Progenitor cell of endocrine pancreas (in vitro differentiated cells): ENCODE measurements around the gene DCHS2. TPM values are rescaled to one million over a fixed set of nuclear protein-coding genes. Genes with fewer than 3 reads are reported as not detected.

Experiments
- DNase-seq: peaks from one replicate; pipeline ENCODE4 v3.0.0; 2021; ENCODE audit warnings: low spot score; ENCODE audit not compliant: unreplicated experiment
- H3K27ac Mint-ChIP-seq: 2 replicates; pipeline ENCODE4 v1.8.0; 2021; ENCODE audit warnings: mild to moderate bottlenecking, moderate library complexity, mixed read lengths
- H3K27me3 Mint-ChIP-seq: 2 replicates; pipeline ENCODE4 v1.8.0; 2021; ENCODE audit warnings: mixed read lengths
- H3K36me3 Mint-ChIP-seq: 2 replicates; pipeline ENCODE4 v1.8.0; 2022; ENCODE audit warnings: mixed read lengths; ENCODE audit not compliant: insufficient read depth
- H3K4me1 Mint-ChIP-seq: 2 replicates; pipeline ENCODE4 v1.8.0; 2021; ENCODE audit warnings: low read depth, mixed read lengths
- H3K4me3 Mint-ChIP-seq: 2 replicates; pipeline ENCODE4 v1.8.0; 2021; ENCODE audit warnings: low read depth, mild to moderate bottlenecking, moderate library complexity, mixed read lengths
- H3K9me3 Mint-ChIP-seq: 2 replicates; pipeline ENCODE4 v1.8.0; 2021; ENCODE audit warnings: low read depth, mixed read lengths
- long read RNA-seq: library from polyadenylated mRNA; unstranded; transcript quantifications from one replicate; pipeline ENCODE4 v2.0.0, GENCODE V29; 2020
- total RNA-seq: library from RNA; stranded (reverse); gene quantifications from 2 replicates; pipeline ENCODE4 v1.2.1, GENCODE V29; 2021
- TF ChIP-seq, protein P1 (sequence below): fragments of 200-600 bp; sonication (generic); IDR thresholded peaks from one replicate; pipeline ENCODE4 v1.5.0; 2021; ENCODE audit warnings: antibody characterized with exemption, mild to moderate bottlenecking; ENCODE audit not compliant: unreplicated experiment

The DCHS2 gene, protein sequence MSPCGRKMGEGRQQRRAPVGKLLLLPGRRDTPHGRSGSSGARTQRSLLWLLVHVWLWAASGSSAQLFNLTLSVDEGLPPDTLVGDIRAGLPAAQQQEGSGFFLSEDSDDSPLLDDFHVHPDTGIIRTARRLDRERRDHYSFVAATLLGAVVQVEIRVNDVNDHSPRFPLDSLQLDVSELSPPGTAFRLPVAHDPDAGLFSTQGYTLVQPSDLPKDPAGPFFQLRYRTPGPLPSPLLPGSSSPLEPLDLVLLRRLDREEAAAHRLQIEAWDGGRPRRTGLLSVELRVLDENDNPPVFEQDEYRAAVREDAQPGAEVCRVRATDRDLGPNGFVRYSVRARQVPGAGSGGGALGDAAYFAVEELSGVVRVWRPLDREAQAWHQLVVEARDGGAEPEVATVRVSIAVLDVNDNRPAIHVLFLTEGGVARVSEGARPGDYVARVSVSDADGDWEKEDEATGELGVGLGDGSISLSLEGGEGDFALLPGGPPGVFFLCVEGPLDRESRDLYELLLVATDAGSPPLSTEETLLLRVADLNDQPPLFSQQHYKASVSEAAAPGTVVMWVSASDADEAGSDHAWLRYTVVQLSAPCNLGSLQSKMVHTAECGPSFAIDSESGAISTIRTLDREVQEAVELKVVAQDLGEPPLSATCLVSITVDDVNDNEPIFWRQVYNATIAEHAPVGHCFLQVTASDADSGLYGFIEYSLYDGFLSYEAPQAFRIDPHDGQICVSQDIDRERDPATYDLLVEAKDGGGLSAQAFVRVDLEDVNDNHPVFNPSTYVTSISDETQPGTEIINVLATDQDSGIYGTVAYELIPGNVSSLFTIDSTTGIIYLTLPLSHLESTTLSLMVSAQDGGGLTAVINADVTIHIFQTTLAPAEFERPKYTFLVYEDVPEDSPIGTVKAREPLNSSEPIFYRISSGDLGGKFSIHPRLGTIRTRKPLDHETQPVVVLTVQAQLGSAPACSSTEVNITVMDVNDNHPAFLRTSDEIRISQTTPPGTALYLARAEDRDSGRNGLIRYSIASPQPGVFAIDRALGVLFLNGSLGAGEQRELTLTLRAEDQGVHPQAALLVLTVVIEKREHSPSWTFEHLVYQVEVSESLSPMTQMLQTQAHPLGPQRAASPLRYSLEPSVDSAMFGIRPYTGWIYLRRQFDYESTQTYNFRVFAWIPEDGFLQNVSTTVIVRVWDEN (N-terminal part only)
- total RNA-seq: 0.43 and 0.64 TPM in 2 replicates
- long read RNA-seq, partial matches to known transcripts: 0 of 1 reads
- long read RNA-seq, other reads (novel, unspliced or antisense): 1 of 1 reads

DNA sequence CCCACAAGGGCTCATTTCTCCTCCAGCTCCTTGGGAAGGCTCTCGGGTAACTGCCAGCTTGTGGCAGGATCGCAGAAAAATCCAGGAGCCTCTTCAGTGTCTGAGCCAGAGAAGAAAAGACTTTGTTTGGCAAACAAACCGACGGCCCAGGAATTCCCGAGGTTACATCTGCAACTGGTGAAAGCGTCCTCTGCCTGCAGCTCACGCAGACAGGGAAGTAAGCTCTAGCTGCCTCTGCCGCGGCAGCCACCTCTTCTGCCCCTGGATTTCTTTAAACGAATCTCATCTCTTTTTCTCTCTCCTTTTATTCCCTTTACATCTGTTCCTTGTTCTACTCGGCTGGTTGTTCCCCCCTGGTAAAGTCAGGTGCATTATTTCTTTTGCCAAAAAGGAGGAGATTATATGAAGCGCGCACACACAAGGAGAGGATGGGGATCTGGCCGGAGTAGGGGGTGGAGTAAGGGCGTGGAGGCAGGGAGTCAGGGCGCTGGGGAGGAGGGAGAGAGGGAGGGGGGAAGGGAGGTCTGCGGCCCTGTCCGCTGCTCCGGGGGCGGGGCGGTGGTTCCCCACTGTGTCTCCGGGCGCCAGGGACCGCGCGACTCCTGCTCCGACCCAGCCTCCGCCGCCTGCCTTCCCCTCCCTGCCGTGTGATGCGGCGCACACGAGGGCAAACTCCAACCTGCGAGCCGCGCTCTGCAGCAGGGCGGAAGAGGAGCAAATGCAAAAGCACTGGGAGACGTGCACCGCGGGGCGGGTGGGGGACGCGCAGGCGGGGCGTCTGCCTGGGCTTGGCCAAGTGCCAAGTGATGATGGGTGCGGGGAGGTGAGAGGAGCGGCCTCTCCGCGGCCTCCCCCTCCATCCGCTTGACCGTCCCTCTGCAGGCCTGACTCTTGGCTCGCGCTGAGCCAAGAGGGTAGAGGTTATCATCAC lies at the start of gene DCHS2:
DCHS2 (minus strand) TSS at position 459 of the 931 bp plus-strand sequence; CDS start at position 15, 444 bp downstream.
- peak within 1 kb of the TSS; percentile 73 for H3K4me3 Mint-ChIP-seq
- no peak within 1 kb of the TSS for H3K27ac Mint-ChIP-seq
- H3K27me3 Mint-ChIP-seq: peaks cover 44% of the 10 kb centered on the region
- TF ChIP-seq, protein P1, sequence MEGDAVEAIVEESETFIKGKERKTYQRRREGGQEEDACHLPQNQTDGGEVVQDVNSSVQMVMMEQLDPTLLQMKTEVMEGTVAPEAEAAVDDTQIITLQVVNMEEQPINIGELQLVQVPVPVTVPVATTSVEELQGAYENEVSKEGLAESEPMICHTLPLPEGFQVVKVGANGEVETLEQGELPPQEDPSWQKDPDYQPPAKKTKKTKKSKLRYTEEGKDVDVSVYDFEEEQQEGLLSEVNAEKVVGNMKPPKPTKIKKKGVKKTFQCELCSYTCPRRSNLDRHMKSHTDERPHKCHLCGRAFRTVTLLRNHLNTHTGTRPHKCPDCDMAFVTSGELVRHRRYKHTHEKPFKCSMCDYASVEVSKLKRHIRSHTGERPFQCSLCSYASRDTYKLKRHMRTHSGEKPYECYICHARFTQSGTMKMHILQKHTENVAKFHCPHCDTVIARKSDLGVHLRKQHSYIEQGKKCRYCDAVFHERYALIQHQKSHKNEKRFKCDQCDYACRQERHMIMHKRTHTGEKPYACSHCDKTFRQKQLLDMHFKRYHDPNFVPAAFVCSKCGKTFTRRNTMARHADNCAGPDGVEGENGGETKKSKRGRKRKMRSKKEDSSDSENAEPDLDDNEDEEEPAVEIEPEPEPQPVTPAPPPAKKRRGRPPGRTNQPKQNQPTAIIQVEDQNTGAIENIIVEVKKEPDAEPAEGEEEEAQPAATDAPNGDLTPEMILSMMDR: no peak
- H3K36me3 Mint-ChIP-seq: no peaks in the 10 kb centered on the region
- peaks cover 9% of the 10 kb centered on the region for H3K4me1 Mint-ChIP-seq
- peak; percentile 20 for DNase-seq
- no peaks in the 10 kb centered on the region for H3K9me3 Mint-ChIP-seq

DNA sequence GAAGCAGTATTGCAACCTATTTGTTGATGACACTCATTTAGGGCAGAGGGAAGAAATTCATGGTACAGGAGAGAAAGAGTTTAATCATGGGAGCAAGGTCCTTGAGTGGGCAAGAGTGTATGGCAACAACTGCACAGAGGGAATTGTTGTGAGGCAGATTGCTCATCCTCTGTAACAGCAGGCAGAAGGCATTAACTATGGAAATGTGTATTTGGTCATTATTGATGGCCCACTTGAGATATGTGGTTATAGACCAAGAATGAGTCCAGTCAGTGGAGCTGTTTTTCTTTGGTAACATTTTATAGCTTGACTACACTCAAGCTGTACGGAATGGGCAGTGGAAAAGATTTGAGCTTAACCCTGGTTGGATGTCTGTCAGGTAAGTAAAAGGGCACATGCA lies 42.7 kb upstream of the DCHS2 start:
- Mint-ChIP-seq H3K4me1 (no peaks in the 10 kb centered on the region), H3K4me3 (no peak overlapping the region), H3K27ac (no peak overlapping the region), H3K9me3 (no peaks in the 10 kb centered on the region), H3K27me3 (no peaks in the 10 kb centered on the region), H3K36me3 (peaks cover 2% of the 10 kb centered on the region)
- TF ChIP-seq, protein P1: no peak
- DNase-seq: no peak

DNA sequence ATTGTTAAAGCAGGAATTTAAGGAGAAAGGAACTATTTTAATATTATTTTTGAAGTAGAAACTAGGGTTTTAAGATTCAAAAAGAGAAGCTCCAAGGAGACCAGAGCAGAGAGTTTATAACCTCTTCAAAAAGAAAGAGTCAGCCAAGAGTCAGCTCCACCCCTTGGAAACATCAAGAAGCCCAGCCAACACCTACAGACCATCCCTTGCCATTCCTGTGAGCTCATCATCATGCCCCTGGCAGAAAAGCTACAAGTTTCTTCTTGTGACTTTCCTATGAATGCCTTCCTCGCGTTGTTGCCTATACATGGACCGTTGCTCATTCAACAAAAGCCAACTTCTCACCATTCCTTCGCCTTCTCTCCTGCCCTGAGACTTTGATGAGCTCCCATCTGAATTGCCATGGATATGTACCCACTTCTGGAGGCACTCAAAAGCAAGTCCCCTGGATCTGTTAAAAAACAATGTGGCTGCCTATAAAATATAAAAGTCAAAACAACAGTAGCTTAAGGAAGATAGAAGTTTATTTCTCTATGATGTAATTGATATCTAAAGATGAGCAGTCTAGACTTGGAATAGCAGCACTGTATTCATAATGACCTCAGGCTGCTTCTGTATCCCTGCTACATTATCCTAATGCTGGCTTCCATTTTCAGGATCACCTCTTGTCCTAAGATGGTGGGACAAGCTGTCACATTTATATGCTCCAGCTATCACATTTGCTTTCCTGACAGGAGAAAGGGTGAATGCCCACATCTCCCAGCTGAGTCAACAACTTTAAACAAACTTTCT lies 38.3 kb upstream of the DCHS2 start:
- H3K27ac Mint-ChIP-seq: no peak overlapping the region
- H3K4me3 Mint-ChIP-seq: no peak overlapping the region
- H3K27me3 Mint-ChIP-seq: peaks cover 13% of the 10 kb centered on the region
- no peak for DNase-seq
- no peaks in the 10 kb centered on the region for H3K9me3 Mint-ChIP-seq
- TF ChIP-seq, protein P1: no peak
- H3K4me1 Mint-ChIP-seq: no peaks in the 10 kb centered on the region
- no peaks in the 10 kb centered on the region for H3K36me3 Mint-ChIP-seq

DNA sequence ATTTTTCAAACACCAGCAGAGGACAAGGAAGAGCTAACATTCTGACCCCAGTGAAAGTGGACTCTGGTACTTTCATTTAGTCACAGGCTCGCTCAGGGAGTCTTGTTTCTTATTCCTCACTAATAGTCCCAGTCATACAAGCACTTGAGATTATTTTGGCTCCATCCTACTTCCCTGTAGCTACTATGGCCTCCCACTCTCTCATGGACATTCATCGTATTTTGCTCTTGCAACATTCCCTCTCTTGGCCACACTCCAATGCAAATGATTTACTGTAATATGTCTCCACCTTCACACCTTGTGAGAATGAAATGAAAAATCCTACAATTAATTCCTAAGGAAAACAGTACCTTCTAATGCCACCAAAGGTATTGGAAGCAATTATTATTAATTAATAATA lies 37.3 kb upstream of the DCHS2 start:
- H3K4me3 Mint-ChIP-seq: no peak overlapping the region
- H3K27me3 Mint-ChIP-seq: peaks cover 15% of the 10 kb centered on the region
- no peak overlapping the region for H3K27ac Mint-ChIP-seq
- no peaks in the 10 kb centered on the region for H3K36me3 Mint-ChIP-seq
- no peaks in the 10 kb centered on the region for H3K4me1 Mint-ChIP-seq
- no peaks in the 10 kb centered on the region for H3K9me3 Mint-ChIP-seq
- DNase-seq: no peak
- TF ChIP-seq, protein P1: no peak
